ENCODE measurements around the gene NRG4.

GRCh38 chr15:75989875-75990274, 22.3 kb downstream of the NRG4 start:
- TF ChIP-seq, protein P1, sequence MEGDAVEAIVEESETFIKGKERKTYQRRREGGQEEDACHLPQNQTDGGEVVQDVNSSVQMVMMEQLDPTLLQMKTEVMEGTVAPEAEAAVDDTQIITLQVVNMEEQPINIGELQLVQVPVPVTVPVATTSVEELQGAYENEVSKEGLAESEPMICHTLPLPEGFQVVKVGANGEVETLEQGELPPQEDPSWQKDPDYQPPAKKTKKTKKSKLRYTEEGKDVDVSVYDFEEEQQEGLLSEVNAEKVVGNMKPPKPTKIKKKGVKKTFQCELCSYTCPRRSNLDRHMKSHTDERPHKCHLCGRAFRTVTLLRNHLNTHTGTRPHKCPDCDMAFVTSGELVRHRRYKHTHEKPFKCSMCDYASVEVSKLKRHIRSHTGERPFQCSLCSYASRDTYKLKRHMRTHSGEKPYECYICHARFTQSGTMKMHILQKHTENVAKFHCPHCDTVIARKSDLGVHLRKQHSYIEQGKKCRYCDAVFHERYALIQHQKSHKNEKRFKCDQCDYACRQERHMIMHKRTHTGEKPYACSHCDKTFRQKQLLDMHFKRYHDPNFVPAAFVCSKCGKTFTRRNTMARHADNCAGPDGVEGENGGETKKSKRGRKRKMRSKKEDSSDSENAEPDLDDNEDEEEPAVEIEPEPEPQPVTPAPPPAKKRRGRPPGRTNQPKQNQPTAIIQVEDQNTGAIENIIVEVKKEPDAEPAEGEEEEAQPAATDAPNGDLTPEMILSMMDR (IDR thresholded peaks at IDR 0.05): no peak
- no peak for TF ChIP-seq POLR2A (IDR thresholded peaks at IDR 0.05)
